AG04450 (cell line): ENCODE results near the gene ACP1. TPM values are rescaled to one million over a fixed set of nuclear protein-coding genes. Genes with fewer than 3 reads are reported as not detected.

Experiments used
- CTCF ChIA-PET: fragments of 300-600, 350-600 bp; formaldehyde crosslinking; extraction: SDS; loops from one replicate; lab custom pipeline; 2022; ENCODE audit warnings: antibody characterized with exemption, inconsistent platforms; lab: Charles Lee
- POLR2A ChIA-PET: fragments of 350-600 bp; formaldehyde crosslinking; extraction: SDS; loops from one replicate; lab custom pipeline; 2021; ENCODE audit warnings: antibody characterized with exemption, inconsistent platforms; lab: Yijun Ruan, JAX
- DNase-seq: peaks from one replicate; pipeline ENCODE4 v3.0.0-alpha.2; 2011; ENCODE audit warnings: low read depth, low spot score
- H3K27ac ChIP-seq: one replicate; pipeline ENCODE4 v1.5.1; 2012; ENCODE audit warnings: low read depth, low read length, control low read depth
- H3K27me3 ChIP-seq: one replicate; pipeline ENCODE4 v1.6.0; 2012; ENCODE audit warnings: low read length; ENCODE audit not compliant: control insufficient read depth, insufficient read depth
- H3K4me3 ChIP-seq: 2 replicates; pipeline ENCODE4 v1.5.1; 2011; ENCODE audit warnings: mild to moderate bottlenecking, low read depth, low read length, control low read depth
- H3K9me3 ChIP-seq: 2 replicates; pipeline ENCODE4 v1.5.1; 2012; ENCODE audit warnings: low read length; ENCODE audit not compliant: control insufficient read depth, insufficient read depth
- polyA plus RNA-seq: library from polyadenylated mRNA; depleted of rRNA; stranded (reverse); fragments of >200 nt; gene quantifications from 2 replicates; pipeline ENCODE4 v1.2.3, GENCODE V29; 2011
- TF ChIP-seq, protein P1 (sequence below): IDR thresholded peaks from 2 replicates; pipeline ENCODE4 v1.5.1; 2011; ENCODE audit warnings: low read depth, low read length, control low read depth, inconsistent platforms

The ACP1 gene
- polyA plus RNA-seq, 1 experiment = 126 TPM

DNA sequence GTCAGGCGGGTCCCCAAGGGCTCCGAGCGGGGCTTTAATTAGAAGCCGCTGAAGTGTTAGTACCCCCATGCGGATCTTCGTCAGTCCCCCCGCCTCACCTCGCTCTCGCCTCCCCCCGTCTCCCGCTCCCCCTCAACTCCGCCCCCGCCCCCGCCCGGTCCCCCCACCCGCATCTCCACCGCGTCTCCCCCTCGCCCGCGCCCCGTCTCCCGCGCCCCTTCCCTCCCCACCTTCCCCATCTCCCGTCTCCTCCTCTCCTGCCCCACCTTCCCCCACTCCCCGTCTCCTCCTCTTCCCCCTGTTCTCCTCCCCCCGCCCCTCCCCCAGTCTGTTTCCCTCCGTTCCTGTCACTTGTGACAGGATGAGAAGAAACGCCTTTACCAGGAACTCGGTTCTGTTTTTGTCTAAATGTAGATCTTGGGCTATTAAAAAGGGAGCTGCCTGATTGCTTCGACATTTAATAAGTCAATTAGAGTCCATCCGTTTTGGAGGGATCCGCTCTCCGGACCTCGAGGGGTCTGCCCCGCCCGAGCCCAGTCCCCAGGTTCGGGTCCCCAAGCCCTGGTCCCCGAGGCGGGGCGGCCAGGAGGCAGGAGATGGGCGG lies 24.1 kb downstream of the ACP1 start:
- ChIA-PET POLR2A (no interaction called here), CTCF (interaction anchor here (0.5 to 4.9 kb wide), 11 partner anchors 11 to 271 kb away, joined by 3 to 61 read pairs (median 9); no protein-coding TSS in a partner anchor)
- Histone ChIP-seq H3K27me3 (peaks cover 12% of the 10 kb centered on the region), H3K27ac (no peak overlapping the region), H3K4me3 (peak overlapping the region; percentile 57; the same call in 1 of the 2 replicates), H3K9me3 (no peaks in the 10 kb centered on the region)
- no peak for DNase-seq
- TF ChIP-seq, protein P1, sequence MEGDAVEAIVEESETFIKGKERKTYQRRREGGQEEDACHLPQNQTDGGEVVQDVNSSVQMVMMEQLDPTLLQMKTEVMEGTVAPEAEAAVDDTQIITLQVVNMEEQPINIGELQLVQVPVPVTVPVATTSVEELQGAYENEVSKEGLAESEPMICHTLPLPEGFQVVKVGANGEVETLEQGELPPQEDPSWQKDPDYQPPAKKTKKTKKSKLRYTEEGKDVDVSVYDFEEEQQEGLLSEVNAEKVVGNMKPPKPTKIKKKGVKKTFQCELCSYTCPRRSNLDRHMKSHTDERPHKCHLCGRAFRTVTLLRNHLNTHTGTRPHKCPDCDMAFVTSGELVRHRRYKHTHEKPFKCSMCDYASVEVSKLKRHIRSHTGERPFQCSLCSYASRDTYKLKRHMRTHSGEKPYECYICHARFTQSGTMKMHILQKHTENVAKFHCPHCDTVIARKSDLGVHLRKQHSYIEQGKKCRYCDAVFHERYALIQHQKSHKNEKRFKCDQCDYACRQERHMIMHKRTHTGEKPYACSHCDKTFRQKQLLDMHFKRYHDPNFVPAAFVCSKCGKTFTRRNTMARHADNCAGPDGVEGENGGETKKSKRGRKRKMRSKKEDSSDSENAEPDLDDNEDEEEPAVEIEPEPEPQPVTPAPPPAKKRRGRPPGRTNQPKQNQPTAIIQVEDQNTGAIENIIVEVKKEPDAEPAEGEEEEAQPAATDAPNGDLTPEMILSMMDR = no peak

GRCh38 chr2:289362-290089 lies 24.8 kb downstream of the ACP1 start:
- TF ChIP-seq, protein P1 = no peak
- ChIA-PET POLR2A (no interaction called here), CTCF (interaction anchor here (0.5 to 4.9 kb wide), 24 partner anchors 10 to 1257 kb away, joined by 3 to 61 read pairs (median 6); no protein-coding TSS in a partner anchor)
- Histone ChIP-seq H3K27me3 (peaks cover 12% of the 10 kb centered on the region), H3K9me3 (no peaks in the 10 kb centered on the region), H3K27ac (no peak overlapping the region), H3K4me3 (peak overlapping the region; percentile 57)
- no peak for DNase-seq

- POLR2A ChIA-PET = no interaction called here
- Histone ChIP-seq H3K27me3 (peaks cover 12% of the 10 kb centered on the region), H3K27ac (no peak overlapping the region), H3K9me3 (no peaks in the 10 kb centered on the region), H3K4me3 (peak overlapping the region; percentile 57)
- CTCF ChIA-PET = interaction anchor here (0.6 to 4.9 kb wide), 32 partner anchors 10 to 1292 kb away, joined by 3 to 61 read pairs (median 5); no protein-coding TSS in a partner anchor
- TF ChIP-seq, protein P1 = peak; percentile 95
- peak; percentile 38 for DNase-seq
These were observed 25.5 kb downstream of the ACP1 start for GRCh38 chr2:290090-290722.

- H3K4me3 ChIP-seq = no peak overlapping the region
- POLR2A ChIA-PET = no interaction called here
- H3K9me3 ChIP-seq = no peaks in the 10 kb centered on the region
- no peak overlapping the region for H3K27ac ChIP-seq
- no peak for DNase-seq
- CTCF ChIA-PET = no interaction called here
- TF ChIP-seq, protein P1 = no peak
- no peaks in the 10 kb centered on the region for H3K27me3 ChIP-seq
These were observed 30.3 kb downstream of the ACP1 start for GRCh38 chr2:295090-295489.
